HG03521 (cell line): ENCODE data around the gene OSBP2.
"Not testable (repeated sequence)": the region's sequence is repeated elsewhere in the genome, so short reads cannot be mapped to it uniquely, and the experiment has no call there.

Experiments used
- ATAC-seq: cut with Tn5 transposase; IDR thresholded peaks from one replicate; pipeline ENCODE4 v1.9.1; 2021; ENCODE audit warnings: mild to moderate bottlenecking, moderate library complexity; ENCODE audit not compliant: unreplicated experiment

The OSBP2 gene

GRCh38 chr22:30717331-30717921 is 22.8 kb downstream of the OSBP2 start:
- no peak for ATAC-seq

- no peak for ATAC-seq
Observed at GRCh38 chr22:30717952-30718351, 23.3 kb downstream of the OSBP2 start.

- no peak for ATAC-seq
Observed at GRCh38 chr22:30718491-30718890, 23.8 kb downstream of the OSBP2 start.

DNA sequence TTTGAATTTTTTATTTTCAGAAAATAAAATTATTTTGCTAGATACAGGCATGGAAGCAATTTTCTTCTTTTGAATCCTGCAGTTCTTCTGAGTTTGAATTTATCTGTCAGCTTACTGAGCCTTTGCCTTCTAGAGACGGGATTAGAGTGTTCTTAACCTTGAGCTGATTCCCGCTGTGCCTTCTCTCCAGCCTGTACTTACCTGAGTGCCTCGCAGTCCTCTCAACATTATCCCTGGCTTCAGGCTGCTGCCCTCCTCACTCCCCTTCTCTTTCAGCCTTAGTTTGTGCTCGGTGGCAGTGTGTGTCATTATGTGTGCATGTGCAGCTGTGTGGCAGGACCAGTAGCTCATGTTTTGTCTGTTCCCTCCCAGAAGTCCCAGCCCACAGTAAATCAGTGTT is 24.3 kb downstream of the OSBP2 start:
- no peak for ATAC-seq

DNA sequence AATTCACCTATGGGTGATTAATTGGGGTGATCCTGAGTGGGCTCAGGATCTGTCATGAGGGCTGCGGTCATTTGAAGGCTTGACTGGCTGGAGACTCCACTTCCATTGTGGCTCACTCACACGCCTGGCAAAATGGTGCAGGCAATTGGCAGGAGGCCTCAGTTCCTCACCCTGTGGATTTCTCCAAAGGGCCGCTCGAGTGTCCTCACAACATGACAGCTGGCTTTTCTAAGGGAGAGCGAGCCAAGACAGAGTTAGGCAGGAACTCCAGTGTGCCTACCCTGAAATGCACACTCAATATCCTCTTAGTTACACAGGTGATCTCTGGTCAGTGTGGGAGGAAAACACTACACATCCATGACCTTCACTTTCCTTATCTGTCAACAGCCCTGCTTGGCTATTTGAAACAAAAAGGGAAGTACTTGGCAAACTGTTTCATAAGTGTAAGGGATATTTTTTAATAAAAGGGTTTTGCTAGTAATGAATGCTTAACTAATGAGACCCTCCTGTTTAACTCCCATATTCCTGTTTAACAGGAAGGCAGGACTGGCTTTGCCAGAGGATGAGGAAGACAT is 25.7 kb downstream of the OSBP2 start:
- no peak for ATAC-seq

- no peak for ATAC-seq
Observed at GRCh38 chr22:30721741-30722140, 27.1 kb downstream of the OSBP2 start.

DNA sequence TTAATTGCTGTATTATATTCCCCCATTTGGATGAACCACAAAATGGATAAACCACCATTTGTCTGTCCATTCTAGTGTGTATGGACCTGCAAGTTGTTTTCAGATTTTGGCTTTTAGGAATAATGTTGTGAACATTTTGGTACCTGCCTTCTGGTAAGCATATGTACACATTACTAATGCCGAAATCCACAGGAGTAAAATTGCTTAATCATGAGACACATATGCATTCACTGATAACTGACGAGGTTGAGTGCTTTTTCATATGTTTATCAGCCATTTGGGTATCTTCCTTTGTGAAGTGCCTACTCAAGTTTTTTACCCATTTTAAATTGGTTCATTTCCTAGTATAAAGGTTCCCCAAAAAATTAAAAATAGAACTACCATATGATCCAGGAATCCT is 34.2 kb downstream of the OSBP2 start:
- ATAC-seq = no peak

DNA sequence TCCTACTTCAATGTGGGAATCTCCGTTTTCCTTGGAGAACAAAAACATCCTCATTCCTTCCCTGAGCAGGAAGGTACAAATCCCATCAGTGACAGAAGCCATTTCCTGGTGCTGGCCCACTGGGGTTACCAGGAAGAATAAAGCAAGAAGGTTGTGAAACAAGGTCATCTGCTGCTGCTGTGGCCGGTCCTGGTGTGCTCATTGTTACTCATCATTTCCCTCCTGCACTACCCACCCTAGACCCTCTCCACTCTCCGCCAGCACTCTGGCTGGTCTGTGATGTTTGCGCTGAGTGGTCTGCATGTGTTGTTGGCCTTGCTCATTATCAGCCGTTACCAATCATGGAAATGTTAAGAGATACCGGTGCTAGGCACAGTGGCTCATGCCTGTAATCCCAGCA is 37.0 kb downstream of the OSBP2 start:
- ATAC-seq = no peak

GRCh38 chr22:30732426-30732825 is 37.8 kb downstream of the OSBP2 start:
- ATAC-seq = no peak

DNA sequence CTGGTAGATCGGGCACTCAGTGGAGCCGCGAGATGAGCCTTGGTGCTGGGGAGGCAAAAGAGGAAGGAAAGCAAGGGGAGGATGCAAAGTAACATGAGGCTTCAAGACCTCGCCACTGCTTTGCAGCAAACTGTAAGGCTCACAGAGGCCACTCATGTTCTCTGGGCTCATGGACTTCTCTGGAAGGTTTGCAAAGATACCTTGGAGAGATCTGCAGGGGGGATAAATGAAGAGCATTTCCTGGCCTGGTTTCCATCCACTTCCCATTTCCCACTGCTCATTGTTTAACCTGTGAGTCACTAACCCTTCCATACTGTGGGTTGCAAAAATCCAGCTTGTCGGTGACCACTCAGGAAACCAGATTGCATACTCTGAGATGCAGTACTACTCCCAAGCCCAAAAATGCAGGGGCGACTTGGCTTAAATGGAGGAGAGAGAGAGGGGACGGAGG is 38.5 kb downstream of the OSBP2 start:
- no peak for ATAC-seq

GRCh38 chr22:30740007-30740406 is 45.3 kb downstream of the OSBP2 start:
- ATAC-seq = not testable (repeated sequence)

DNA sequence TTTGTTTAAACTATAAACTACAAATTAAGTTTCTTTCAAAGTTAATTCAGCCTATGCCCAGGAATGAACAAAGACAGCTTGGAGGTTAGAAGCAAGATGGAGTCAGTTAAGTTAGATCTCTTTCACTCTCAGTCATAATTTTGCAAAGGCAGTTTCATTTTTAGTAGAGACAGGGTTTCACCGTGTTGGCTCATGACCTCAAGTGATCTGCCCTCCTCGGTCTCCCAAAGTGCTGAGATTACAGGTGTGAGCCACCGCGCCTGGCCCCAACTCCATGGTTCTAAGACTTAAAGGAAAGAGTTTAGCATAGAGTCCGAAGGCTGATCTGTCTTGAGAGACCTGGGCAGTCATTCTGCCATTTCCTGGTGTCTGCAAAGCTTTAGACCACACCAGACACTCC is 45.8 kb downstream of the OSBP2 start:
- ATAC-seq = not testable (repeated sequence)

GRCh38 chr22:30742291-30743256 is 47.9 kb downstream of the OSBP2 start:
- no peak for ATAC-seq

- ATAC-seq = no peak
Observed at GRCh38 chr22:30743257-30744020, 48.8 kb downstream of the OSBP2 start.

DNA sequence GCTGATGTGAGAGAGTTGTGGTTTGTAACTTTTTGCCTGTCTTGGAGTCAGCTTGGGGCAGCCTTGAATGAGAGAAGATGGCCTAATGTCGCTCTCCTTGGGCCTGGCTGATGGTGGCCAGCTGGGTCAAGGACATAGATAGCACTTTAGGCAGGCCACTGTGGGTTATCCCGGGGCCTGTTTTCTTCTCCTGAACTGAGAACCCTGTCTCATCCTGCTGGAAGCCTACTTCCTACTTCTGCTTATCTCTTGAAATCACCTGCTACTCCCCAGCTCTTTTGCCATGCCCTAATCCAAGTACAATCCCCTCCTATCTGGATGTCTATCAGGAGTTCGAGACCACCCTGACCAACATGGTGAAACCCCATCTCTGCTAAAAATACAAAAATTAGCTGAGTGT is 49.5 kb downstream of the OSBP2 start:
- ATAC-seq = no peak

DNA sequence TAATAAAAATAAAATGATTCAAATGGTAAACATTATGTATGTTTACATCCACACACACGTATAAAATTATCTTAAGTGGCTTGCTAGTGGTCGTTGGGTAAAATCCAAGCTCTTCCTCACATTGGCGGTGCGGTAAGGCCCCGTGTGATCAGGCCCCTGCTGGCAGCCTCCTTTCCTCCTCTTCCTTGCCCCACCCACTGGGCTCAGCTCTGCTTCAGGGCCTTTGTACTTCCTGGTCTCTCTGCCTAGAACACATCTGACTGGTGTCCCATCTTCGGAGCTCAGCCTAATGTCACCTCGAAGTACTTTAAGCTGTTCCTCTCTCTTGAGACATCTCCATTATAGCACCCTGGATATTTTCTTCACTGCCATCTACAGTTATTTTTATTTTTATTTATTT is 52.8 kb downstream of the OSBP2 start:
- ATAC-seq = no peak

DNA sequence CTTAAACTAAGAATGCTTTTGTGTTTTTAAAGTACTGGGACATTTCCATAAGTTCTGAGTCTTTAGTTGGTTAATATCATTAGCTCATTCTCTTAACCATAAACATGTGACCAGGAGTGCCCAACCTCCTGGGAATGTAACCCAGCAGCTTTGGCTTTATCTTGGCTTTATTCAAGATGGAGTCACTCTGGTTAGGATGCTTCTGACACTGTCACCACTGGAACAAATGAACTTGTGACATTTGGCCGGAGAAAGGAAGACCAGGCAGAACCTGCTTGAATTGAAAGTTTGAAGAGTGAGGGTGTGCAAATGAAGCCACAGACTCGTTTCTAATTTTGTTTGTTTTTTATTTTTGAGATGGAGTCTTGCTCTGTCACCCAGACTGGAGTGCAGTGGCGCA is 54.6 kb downstream of the OSBP2 start:
- no peak for ATAC-seq

GRCh38 chr22:30749849-30750248 is 55.2 kb downstream of the OSBP2 start:
- ATAC-seq = no peak

GRCh38 chr22:30751529-30751928 is 56.9 kb downstream of the OSBP2 start:
- no peak for ATAC-seq

DNA sequence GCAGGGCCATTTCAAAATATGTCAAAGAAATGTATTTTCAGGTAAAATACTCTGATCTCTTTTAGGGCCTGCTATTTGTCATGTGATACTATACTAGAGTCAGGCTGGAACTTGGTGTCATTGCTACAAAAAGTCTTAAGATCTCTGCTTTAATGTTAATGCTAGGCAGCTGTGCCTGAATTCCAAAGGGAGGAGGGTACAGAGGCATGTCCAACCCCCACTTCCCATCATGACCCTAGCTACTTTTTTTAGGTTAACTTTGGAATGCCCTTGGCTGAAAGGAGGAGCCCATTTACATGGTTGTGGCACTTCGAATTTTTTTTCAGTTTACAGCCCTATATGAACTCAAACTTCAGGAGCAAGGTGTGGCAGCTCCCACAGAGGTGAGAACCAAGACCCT is 58.1 kb downstream of the OSBP2 start:
- no peak for ATAC-seq

GRCh38 chr22:30753701-30754100 is 59.0 kb downstream of the OSBP2 start:
- no peak for ATAC-seq
